IPS-NIHi7 (cell line): ENCODE measurements around the gene H2BW2.
"Not testable (repeated sequence)": the region's sequence is repeated elsewhere in the genome, so short reads cannot be mapped to it uniquely, and the experiment has no call there.

Source experiments
- DNase-seq: peaks from one replicate; pipeline ENCODE4 v3.0.0; 2012; ENCODE audit warnings: mixed read lengths; ENCODE audit errors: extremely low spot score

The H2BW2 gene

GRCh38 chrX:104039689-104040505 is at the start of gene H2BW2:
Gene H2BW2 (plus strand): TSS chrX:104039956. CDS start chrX:104039995, 39 bp downstream.
- no peak for DNase-seq

- DNase-seq = no peak
Observed at GRCh38 chrX:103999234-103999633, 40.5 kb upstream of the H2BW2 start.

GRCh38 chrX:104008831-104009230 is 30.9 kb upstream of the H2BW2 start:
- DNase-seq = no peak

- DNase-seq = no peak
Observed at GRCh38 chrX:104013158-104013557, 26.6 kb upstream of the H2BW2 start.

GRCh38 chrX:104013606-104014005 is 26.1 kb upstream of the H2BW2 start, which contains the start of gene H2BW1:
Gene H2BW1 (minus strand): TSS chrX:104013708. CDS start chrX:104013576, 132 bp downstream.
- no peak for DNase-seq

GRCh38 chrX:104015576-104015975 is 24.2 kb upstream of the H2BW2 start:
- not testable (repeated sequence) for DNase-seq

- no peak for DNase-seq
Observed at GRCh38 chrX:104018126-104018525, 21.6 kb upstream of the H2BW2 start.

- no peak for DNase-seq
Observed at GRCh38 chrX:104041003-104041402, 1.2 kb downstream of the H2BW2 start.

GRCh38 chrX:104045642-104046041 is 5.9 kb downstream of the H2BW2 start:
- no peak for DNase-seq

GRCh38 chrX:104047171-104047570 is 7.4 kb downstream of the H2BW2 start:
- DNase-seq = no peak

GRCh38 chrX:104054956-104055355 is 15.2 kb downstream of the H2BW2 start:
- not testable (repeated sequence) for DNase-seq

- DNase-seq = not testable (repeated sequence)
Observed at GRCh38 chrX:104062636-104063035, 22.9 kb downstream of the H2BW2 start.

- DNase-seq = not testable (repeated sequence)
Observed at GRCh38 chrX:104075778-104076445, 36.2 kb downstream of the H2BW2 start, which contains the start of gene TMSB15C. Gene TMSB15C (minus strand): TSS chrX:104076236.

- not testable (repeated sequence) for DNase-seq
Observed at GRCh38 chrX:104077854-104078253, 38.1 kb downstream of the H2BW2 start.

GRCh38 chrX:104084063-104084462 is 44.3 kb downstream of the H2BW2 start:
- DNase-seq = no peak

GRCh38 chrX:104084534-104085277 is 45.0 kb downstream of the H2BW2 start:
- no peak for DNase-seq

GRCh38 chrX:104085477-104085876 is 45.7 kb downstream of the H2BW2 start:
- no peak for DNase-seq

GRCh38 chrX:104085919-104086318 is 46.2 kb downstream of the H2BW2 start:
- DNase-seq = no peak
